Tibial nerve (tissue), 4 donors: ENCODE measurements around the gene STK38. TPM values are rescaled to one million over a fixed set of nuclear protein-coding genes. Genes with fewer than 3 reads are reported as not detected.

Experiments
- DNase-seq, 2 donors: peaks; one replicate each; pipeline ENCODE4 v3.0.0-alpha.2; 2019; ENCODE audit warnings: low spot score in 2 of 2
- H3K27ac ChIP-seq, 4 donors: fragments of 200-600 bp; sonication (generic) in 3 of 4; one replicate each; pipeline ENCODE4 v1.5.1; 2017 to 2019; ENCODE audit warnings: mild to moderate bottlenecking in 1 of 4
- H3K27me3 ChIP-seq, 2 donors: fragments of 200-600 bp; sonication (generic) in 1 of 2; one replicate each; pipeline versions ENCODE4 v1.5.1 to v1.6.0; 2017 to 2019
- H3K36me3 ChIP-seq, 3 donors: fragments of 200-600 bp; sonication (generic); one replicate each; pipeline ENCODE4 v1.5.1; 2018 to 2019
- H3K4me1 ChIP-seq, 4 donors: fragments of 200-600 bp; sonication (generic) in 3 of 4; one replicate each; pipeline ENCODE4 v1.5.1; 2017 to 2019
- H3K4me3 ChIP-seq, 4 donors: fragments of 200-600 bp; sonication (generic) in 3 of 4; one replicate each; pipeline ENCODE4 v1.5.1; 2017 to 2019; ENCODE audit warnings: mild to moderate bottlenecking in 1 of 4, moderate library complexity in 1 of 4
- H3K9me3 ChIP-seq, 4 donors: fragments of 200-600 bp; sonication (generic) in 3 of 4; one replicate each; pipeline ENCODE4 v1.5.1; 2017 to 2019
- CTCF ChIP-seq, 5 experiments: fragments of 200-600 bp in 3 of 5; fragments of 450-650 bp in 2 of 5; sonication (generic) in 3 of 5; IDR thresholded peaks; one replicate each; pipeline ENCODE4 v1.5.1; 2016 to 2019; ENCODE audit warnings: antibody characterized with exemption in 5 of 5, mild to moderate bottlenecking in 3 of 5, moderate library complexity in 2 of 5
- EP300 ChIP-seq, 2 donors: sonication (generic); formaldehyde crosslinking; IDR thresholded peaks; one replicate each; pipeline ENCODE4 v1.6.1; 2017; ENCODE audit warnings: antibody characterized with exemption in 2 of 2, mild to moderate bottlenecking in 1 of 2
- POLR2A ChIP-seq, 2 donors: fragments of 450-650 bp; IDR thresholded peaks; one replicate each; pipeline ENCODE4 v1.6.1; 2017; ENCODE audit warnings: antibody characterized with exemption in 2 of 2, mild to moderate bottlenecking in 2 of 2, moderate library complexity in 2 of 2
- WGBS, 2 donors: methylation state at CpG; one replicate each; pipeline ENCODE4 v1.1.5; 2018; 5-methylcytosine and 5-hydroxymethylcytosine counted together
- total RNA-seq, 4 donors: library from RNA; depleted of rRNA; stranded (reverse); fragments of >200 nt; gene quantifications; one replicate each; pipeline ENCODE4 v1.1.0, GENCODE V29; 2016

The STK38 gene
- total RNA-seq, 4 donors from 2014 or later, result 38.1 to 61.7 (median 49.1) TPM

GRCh38 chr6:36523451-36523850 is 23.8 kb downstream of the STK38 start:
- no peak for DNase-seq
- 95 to 98% methylated on average over 8 of the region's 8 CpGs for WGBS, 2 donors
- peaks cover 0 to 70% (median 13%) of the 10 kb centered on the region in 3 donors for H3K36me3 ChIP-seq
- TF ChIP-seq POLR2A (IDR thresholded peaks at IDR 0.05) (no peak), CTCF (IDR thresholded peaks at IDR 0.05) (no peak), EP300 (IDR thresholded peaks at IDR 0.05) (no peak)
- H3K27me3 ChIP-seq, result no peaks in the 10 kb centered on the region
- H3K4me1 ChIP-seq, result peaks cover 0 to 16% (median 3%) of the 10 kb centered on the region in 4 donors
- H3K4me3 ChIP-seq, result no peak overlapping the region
- H3K9me3 ChIP-seq, result no peaks in the 10 kb centered on the region
- no peak overlapping the region for H3K27ac ChIP-seq

- Histone ChIP-seq H3K36me3 (peaks cover 0 to 71% (median 0%) of the 10 kb centered on the region in 3 donors), H3K9me3 (no peaks in the 10 kb centered on the region), H3K4me1 (peaks cover 2 to 20% (median 10%) of the 10 kb centered on the region in 4 donors), H3K4me3 (no peak overlapping the region), H3K27ac (no peak overlapping the region), H3K27me3 (no peaks in the 10 kb centered on the region)
- no peak for DNase-seq
- TF ChIP-seq CTCF (IDR thresholded peaks at IDR 0.05) (no peak), POLR2A (IDR thresholded peaks at IDR 0.05) (no peak), EP300 (IDR thresholded peaks at IDR 0.05) (no peak)
Measured at GRCh38 chr6:36519352-36519751, 27.9 kb downstream of the STK38 start.

GRCh38 chr6:36517408-36517807 is 29.9 kb downstream of the STK38 start:
- TF ChIP-seq CTCF (IDR thresholded peaks at IDR 0.05), result no peak
- TF ChIP-seq EP300 (IDR thresholded peaks at IDR 0.05), result no peak
- no peak for TF ChIP-seq POLR2A (IDR thresholded peaks at IDR 0.05)
- peaks cover 0 to 73% (median 0%) of the 10 kb centered on the region in 3 donors for H3K36me3 ChIP-seq
- peaks cover 2 to 20% (median 10%) of the 10 kb centered on the region in 4 donors for H3K4me1 ChIP-seq
- WGBS, 2 donors, result 66 to 78% methylated on average over 2 of the region's 2 CpGs
- H3K27ac ChIP-seq, result peak overlapping the region in 2 of 4 donors; percentile 23 to 74
- no peaks in the 10 kb centered on the region for H3K27me3 ChIP-seq
- no peaks in the 10 kb centered on the region for H3K9me3 ChIP-seq
- DNase-seq, result no peak
- H3K4me3 ChIP-seq, result no peak overlapping the region

- no peak for DNase-seq
- H3K27me3 ChIP-seq, result no peaks in the 10 kb centered on the region
- H3K36me3 ChIP-seq, result peaks cover 0 to 73% (median 0%) of the 10 kb centered on the region in 3 donors
- peak overlapping the region in 3 of 4 donors; percentile 23 to 74 (median 39) for H3K27ac ChIP-seq
- no peak overlapping the region for H3K4me3 ChIP-seq
- peaks cover 2 to 20% (median 10%) of the 10 kb centered on the region in 4 donors for H3K4me1 ChIP-seq
- TF ChIP-seq EP300 (IDR thresholded peaks at IDR 0.05) (peak in 1 of 2 donors; percentile 42), POLR2A (IDR thresholded peaks at IDR 0.05) (no peak), CTCF (IDR thresholded peaks at IDR 0.05) (no peak)
- H3K9me3 ChIP-seq, result no peaks in the 10 kb centered on the region
Measured at GRCh38 chr6:36516988-36517387, 30.3 kb downstream of the STK38 start.

GRCh38 chr6:36516559-36516958 is 30.7 kb downstream of the STK38 start:
- no peaks in the 10 kb centered on the region for H3K9me3 ChIP-seq
- H3K36me3 ChIP-seq, result peaks cover 0 to 73% (median 0%) of the 10 kb centered on the region in 3 donors
- DNase-seq, result no peak
- H3K4me1 ChIP-seq, result peaks cover 2 to 20% (median 10%) of the 10 kb centered on the region in 4 donors
- 63 to 85% methylated on average over 4 of the region's 4 CpGs for whole genome bisulfite sequencing, 2 donors
- TF ChIP-seq POLR2A (IDR thresholded peaks at IDR 0.05), result no peak
- no peak for TF ChIP-seq CTCF (IDR thresholded peaks at IDR 0.05)
- no peak for TF ChIP-seq EP300 (IDR thresholded peaks at IDR 0.05)
- H3K27me3 ChIP-seq, result no peaks in the 10 kb centered on the region
- peak overlapping the region; percentile 5 to 74 (median 34) for H3K27ac ChIP-seq
- no peak overlapping the region for H3K4me3 ChIP-seq
